ENCODE data around the gene ELL.

The ELL gene

DNA sequence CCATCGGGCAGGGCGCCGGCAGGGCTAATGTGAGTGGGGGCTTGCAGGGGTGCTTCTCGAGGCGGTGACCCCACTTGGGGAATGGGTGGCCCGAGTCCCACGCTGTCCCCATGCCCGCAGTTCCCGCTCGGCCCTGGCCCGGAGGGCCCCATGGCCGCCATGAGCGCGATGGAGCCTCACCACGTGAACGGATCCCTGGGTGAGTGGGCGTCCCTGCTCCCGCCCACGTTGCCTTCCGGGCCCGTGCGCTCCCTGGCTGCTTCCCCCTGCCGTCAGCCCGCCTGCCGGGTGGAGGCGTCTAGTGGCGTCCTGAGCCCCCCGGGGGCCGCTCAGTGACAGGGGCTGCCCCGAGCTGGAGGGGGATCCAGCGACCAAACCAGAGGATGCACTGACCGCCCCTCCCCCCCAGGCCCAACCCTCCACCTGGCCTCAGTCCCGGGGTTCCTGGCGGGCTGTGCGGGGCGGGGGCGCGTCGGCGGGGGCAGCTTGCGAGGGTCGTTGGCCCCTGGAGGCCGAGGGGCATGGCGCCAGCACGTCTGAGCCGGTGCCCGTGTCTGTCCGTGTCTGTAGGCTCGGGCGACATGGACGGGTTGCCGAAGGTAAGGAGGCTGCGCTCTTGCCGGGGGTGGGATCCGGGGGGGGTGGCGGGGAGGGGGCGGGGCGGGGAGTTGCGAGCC, 88.7 kb downstream of the ELL start:
- H3K27me3 Mint-ChIP-seq (ENCODE audit: low read depth, poor library complexity), result peaks cover 4% of the 10 kb centered on the region
- H3K4me1 Mint-ChIP-seq, result peaks cover 40% of the 10 kb centered on the region
- no peaks in the 10 kb centered on the region for H3K9me3 Mint-ChIP-seq
- H3K36me3 Mint-ChIP-seq (ENCODE audit: low read depth), result peaks cover 10% of the 10 kb centered on the region
- H3K27ac Mint-ChIP-seq, result no peak overlapping the region
- DNase-seq, result peak; percentile 64
- no peak for TF ChIP-seq CTCF (IDR thresholded peaks at IDR 0.05)
- H3K4me3 Mint-ChIP-seq, result peak overlapping the region; percentile 60

DNA sequence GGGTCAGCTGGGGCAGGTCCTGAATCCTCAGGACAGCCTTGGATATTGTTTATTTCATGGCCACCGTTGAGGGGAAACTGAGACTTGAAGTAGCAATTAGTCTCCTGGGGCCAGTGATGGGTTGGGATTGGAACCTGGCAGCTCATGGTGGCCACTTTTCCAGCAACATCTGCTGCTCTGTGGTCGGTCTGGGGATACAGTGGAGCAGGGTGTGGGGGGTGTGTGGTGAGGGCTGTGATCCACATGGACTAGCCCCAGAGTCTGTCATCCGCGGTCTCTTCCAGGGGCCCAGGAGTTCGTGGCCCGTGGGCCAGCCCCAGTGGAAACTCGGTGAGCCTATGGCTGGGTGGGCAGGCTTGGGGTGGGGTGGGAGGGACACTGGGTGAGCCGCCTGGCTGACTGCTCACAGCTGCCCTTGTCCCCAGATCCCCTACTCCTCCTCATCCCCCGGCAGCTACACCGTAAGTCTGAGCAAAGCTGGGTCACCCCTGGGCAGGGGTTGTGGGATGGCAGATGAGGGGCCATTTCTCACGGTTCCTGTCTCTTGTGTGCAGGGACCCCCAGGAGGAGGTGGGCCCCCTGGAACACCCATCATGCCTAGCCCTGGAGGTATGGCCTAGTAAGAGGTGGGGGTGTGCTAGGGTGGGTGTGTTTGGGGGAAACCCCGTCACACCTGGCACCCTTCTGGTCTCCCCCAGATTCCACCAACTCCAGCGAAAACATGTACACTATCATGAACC, 89.4 kb downstream of the ELL start:
- Mint-ChIP-seq H3K27me3 (ENCODE audit: low read depth, poor library complexity) (peaks cover 4% of the 10 kb centered on the region), H3K4me1 (peaks cover 42% of the 10 kb centered on the region), H3K9me3 (no peaks in the 10 kb centered on the region), H3K27ac (no peak overlapping the region), H3K4me3 (peak overlapping the region; percentile 71), H3K36me3 (ENCODE audit: low read depth) (peaks cover 10% of the 10 kb centered on the region)
- no peak for TF ChIP-seq CTCF (IDR thresholded peaks at IDR 0.05)
- no peak for DNase-seq

DNA sequence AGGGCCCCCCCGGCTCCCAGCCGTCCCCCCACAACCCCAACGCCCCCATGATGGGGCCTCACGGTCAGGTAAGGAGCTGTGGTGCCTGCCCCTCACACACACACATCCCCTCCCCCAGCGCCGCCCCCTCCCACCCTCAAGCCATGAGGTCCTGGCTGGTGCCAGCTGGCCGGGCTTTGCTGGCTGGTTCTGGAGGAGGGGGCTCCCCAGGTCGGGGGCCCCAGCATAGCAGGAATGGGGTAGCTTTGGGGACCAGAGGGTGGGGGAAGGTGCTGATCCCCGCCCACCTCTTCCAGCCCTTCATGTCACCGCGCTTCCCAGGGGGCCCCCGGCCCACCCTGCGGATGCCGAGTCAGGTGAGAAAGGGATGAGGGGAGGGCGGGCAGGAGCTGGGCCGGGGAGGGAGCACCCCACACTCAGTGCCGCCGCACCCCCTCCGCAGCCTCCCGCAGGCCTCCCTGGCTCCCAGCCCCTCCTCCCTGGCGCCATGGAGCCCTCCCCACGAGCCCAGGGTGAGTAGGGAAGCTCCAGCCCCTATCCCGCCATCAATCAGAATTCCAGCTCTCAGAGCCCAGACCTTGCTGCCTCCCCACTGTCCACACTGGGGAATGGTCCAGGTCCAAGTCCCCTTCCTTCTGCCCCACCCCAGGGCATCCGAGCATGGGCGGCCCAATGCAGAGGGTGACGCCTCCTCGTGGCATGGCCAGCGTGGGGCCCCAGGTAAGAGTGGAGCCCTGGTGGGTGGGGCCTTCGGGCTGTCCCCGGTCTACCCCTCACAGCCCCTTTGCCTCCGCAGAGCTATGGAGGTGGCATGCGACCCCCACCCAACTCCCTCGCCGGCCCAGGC, 90.3 kb downstream of the ELL start:
- no peak overlapping the region for H3K4me3 Mint-ChIP-seq
- no peak overlapping the region for H3K27ac Mint-ChIP-seq
- H3K9me3 Mint-ChIP-seq, result no peaks in the 10 kb centered on the region
- peaks cover 10% of the 10 kb centered on the region for H3K36me3 Mint-ChIP-seq (ENCODE audit: low read depth)
- no peak for DNase-seq
- peaks cover 4% of the 10 kb centered on the region for H3K27me3 Mint-ChIP-seq (ENCODE audit: low read depth, poor library complexity)
- H3K4me1 Mint-ChIP-seq, result peaks cover 42% of the 10 kb centered on the region
- no peak for TF ChIP-seq CTCF (IDR thresholded peaks at IDR 0.05)

DNA sequence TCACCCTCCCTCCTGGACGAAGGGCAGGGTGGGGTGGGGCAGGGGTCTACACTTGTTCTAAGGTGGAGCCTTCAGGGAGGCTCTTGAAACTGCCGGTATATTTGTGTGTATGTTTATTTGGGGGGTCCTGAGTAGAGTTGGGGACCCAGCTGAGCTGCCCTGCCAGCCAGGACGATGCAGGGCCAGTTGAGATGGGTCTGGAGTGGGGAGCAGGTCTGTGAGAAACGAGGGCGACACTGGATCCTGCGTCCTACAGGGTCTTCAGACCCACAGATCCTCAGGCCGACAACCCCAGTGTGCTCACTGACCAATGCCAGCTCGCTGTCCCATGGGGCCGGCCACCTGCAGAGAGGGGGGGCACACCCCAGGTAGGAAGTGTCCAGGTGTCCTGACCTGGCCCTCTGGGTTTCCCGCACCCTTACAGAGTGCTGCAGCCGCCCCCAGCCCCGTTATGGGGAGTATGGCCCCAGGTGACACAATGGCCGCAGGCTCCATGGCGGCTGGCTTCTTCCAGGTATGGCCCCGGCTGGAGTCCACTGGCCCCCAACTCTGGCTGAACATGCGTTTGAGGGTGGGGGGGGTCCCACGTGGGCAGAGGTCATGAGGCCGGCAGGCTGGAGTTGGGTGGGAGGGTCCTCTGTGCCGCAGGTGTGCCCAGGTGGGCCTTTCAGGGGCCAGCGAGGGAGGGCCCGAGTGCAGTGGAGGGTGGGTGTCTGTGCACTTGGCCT, 91.3 kb downstream of the ELL start:
- DNase-seq, result no peak
- Mint-ChIP-seq H3K4me1 (peaks cover 40% of the 10 kb centered on the region), H3K27ac (peak overlapping the region; percentile 75), H3K27me3 (ENCODE audit: low read depth, poor library complexity) (peaks cover 4% of the 10 kb centered on the region), H3K36me3 (ENCODE audit: low read depth) (peaks cover 5% of the 10 kb centered on the region), H3K9me3 (no peaks in the 10 kb centered on the region), H3K4me3 (peak overlapping the region; percentile 49)
- no peak for TF ChIP-seq CTCF (IDR thresholded peaks at IDR 0.05)

- peaks cover 5% of the 10 kb centered on the region for H3K36me3 Mint-ChIP-seq (ENCODE audit: low read depth)
Observed at GRCh38 chr19:18429717-18430416, 92.0 kb downstream of the ELL start.

More at GRCh38 chr19:18429717-18430416, 92.0 kb downstream of the ELL start:
- no peak for DNase-seq
- Mint-ChIP-seq H3K27me3 (ENCODE audit: low read depth, poor library complexity) (peaks cover 4% of the 10 kb centered on the region), H3K9me3 (no peaks in the 10 kb centered on the region), H3K4me1 (peaks cover 46% of the 10 kb centered on the region), H3K4me3 (no peak overlapping the region), H3K27ac (no peak overlapping the region)
- no peak for TF ChIP-seq CTCF (IDR thresholded peaks at IDR 0.05)
